Hippocampal formation (tissue), 2 donors: ENCODE results near the gene ACSL3.
"Not testable (repeated sequence)": the region's sequence is repeated elsewhere in the genome, so short reads cannot be mapped to it uniquely, and the experiment has no call there.

ENCODE experiments used
- DNase-seq, 2 donors: peaks; one replicate each; lab custom pipeline; 2025; lab: John Stamatoyannopoulos, UW

The ACSL3 gene

DNA sequence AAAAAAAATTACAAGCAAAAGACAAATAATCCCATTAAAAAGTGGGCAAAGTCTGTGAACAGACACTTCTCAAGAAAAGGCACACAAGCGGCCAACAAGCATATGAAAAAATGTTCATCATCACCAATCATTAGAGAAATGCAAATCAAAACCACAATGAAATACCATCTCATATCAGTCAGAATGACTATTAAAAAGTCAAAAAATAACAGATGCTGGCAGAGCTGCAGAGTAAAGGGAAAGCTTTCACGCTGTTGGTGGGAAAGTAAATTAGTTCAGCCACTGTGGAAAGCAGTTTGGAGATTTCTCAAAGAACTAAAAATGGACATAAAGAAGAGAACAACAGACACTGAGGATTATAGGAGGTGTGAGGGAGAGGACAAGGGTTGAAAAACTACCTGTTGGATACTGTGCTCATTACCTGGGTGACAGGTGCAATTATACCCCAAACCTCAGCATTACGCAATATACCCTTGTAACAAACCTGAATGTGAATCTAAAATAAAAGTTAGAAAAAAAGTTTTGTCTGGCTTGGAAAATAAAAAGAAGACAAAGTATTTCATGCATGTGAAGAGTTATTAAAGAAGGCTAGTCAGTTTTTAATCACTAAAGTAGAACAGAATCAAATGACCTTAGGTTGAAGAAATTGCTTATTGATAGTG lies 8.7 kb upstream of the ACSL3 start:
- DNase-seq, result no peak

DNA sequence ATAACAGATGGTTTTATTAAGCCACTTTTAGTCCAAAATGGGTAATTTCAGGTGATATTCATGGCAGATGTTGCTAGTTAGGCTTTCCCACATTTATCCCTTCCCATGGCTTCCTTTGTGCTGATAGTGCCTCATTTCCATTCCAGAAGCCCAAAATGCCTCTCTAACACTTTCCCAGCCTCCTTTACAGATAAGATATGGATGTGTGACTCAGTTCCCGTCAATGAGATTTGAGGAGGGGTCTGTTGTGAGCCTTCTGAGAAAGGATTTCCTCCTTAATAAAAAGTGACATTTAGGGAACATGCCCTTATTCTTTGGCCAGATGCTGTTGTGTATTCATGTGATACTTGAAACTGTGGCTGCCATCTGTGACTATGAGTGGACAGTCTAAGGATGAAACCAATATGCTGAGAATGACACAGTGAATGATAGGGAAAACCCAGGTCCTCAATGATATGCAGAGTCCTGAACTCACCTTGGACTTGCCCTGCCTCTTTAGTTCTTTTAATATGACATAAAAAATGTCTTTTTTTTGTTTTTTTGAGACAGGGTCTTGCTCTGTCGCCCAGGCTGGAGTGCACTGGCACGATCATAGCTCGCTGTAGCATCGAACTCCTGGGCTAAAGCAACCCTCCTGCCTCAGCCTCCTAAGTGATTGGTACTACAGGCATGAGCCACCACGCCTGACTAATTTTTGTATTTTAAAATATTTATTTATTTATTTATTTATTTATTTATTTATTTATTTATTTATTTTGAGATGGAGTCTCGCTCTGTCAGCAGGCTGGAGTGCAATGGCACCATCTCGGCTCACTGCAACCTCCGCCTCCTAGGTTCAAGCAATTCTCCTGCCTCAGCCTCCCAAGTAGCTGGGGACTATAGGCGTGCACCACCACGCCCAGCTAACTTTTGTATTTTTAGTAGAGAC lies 5.8 kb upstream of the ACSL3 start:
- no peak for DNase-seq

DNA sequence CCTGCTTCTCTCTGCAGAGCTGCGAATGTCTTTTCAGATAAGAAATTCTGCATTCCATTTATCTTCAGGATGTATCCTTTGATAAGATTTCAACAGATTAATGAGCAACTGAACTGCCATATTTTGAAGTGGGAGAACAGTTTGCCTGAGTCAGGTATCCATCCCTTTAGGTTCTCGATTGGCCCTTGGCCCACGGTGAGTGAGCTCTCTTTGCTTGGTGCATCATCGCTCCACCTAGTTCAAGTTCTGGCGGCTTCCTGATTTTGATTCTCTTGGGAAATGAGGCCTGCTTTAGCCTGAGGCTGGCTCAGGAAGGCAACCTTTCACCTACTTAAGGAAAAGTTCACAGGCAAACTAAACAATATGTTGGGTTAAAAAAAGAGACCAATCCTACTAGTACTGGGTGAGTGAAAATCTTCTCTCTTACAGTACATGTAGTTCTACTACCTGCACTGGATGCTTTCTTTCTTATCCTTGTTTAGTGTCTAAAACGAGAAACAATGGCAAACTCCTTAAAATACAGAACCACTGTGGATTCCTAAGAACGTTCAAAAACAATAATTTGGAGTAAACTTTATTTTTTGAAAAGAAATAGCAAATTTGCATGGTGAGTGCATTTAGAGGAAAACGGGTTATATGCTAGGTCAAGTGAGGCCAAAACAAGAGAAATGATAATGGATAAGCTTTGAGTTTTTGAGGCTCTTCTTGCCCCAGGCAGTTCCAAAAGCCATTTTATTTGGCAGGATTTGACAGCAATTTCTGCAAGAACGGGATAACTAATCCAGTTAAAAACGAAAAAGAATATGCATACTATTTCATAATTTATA lies 837 bp upstream of the ACSL3 start:
- peak in 1 of 2 donors; percentile 58 for DNase-seq

DNA sequence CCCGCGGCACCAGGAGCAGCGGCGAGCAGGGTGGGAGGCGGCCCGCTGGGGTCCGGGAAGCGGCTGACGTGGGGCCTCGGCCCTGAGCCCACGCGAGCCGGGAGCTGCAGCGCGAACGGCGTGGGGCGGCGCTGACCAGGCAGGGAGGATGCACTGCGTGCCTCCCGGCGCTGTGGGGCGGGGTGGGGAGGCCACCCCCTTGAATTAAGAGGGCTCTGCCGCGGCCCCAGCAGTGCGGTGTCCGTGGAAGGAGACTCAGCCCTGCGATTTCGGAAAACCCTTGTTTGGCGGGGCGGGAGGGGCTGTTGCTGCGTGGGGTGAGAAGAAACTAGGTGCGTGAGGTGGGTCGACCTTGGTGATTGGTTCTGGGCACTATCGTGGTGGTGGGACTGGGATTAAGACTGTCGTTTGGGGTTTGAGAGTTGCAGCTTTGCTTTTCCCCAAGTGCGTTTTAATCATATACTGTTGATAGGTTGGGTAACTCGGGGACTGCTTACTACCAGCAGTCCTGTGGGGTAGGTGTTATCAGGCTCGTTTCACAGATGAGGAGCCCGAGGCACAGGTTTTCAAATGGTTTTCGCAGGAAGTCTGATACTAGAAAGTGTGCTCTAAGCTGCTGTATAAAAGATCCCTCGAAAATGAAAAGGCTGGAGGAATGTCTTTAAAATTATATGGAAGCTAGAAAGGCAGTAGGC lies 722 bp downstream of the ACSL3 start:
- DNase-seq, result peak in 1 of 2 donors; percentile 41

DNA sequence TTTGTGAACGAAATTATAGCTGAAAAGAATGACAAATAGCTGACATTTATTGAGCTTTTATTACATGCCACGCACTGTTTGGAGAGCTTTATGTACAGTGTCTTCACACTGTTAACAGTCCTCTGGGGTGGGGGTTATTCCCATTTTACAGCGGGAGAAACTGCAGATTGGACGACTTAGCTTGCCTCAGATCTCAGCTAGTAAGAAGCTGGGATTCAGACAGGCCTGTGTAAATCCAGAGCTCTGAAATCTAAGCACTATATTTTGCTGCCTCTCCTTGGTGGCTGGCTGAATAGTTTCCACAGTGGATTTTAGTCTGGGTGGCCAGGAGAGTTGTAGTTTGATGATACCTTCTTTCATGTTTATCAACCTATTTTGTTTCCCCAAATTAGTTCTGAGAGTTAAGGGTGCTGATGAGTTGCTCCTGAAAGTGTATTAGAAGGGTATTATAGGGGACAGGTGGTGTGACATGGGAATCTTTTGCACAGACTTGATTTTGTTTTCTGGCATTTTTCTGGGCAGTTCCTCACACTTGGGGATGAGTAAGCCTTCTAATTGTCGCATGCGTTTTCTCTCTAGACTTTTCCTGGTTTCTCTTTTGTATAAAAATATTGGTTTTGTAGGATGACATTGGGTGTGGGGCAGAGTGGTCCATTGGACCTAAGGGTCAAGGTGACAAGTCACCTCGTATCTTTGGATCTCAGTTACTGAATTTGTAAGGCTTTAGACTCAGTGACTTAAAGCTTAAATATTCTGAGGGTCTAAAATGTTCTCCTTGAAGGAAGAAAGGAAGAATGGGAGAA lies 1.5 kb downstream of the ACSL3 start:
- DNase-seq, result peak; percentile 6 to 85

DNA sequence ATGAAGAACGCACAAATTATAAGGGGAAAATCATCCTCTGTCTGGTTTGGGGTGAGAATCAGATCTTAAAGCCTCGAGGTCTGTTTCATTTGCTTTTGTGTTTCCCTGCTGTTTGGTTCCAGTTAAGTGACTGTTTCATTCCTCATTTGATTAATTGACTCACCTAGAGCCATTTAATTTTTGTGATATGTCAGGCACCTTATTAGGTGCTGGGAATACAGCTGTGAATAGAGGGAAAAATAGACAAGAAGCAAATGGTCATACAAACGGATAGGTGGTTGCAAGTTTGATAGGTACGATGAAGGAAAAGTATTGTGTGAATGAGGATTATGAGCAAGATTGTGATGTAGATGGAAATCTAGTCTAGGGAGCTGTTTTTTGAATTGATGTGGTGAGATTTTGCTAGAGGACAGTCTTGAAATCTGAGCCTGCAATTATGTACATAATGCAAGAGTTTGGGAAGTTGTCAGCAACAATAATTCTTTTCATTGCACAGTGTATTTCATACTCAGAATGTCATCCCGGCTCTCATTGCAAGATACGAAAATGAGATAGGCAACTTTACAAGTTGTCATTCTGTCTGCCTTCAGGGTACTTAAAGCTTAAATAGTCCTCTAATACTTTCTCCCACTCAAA lies 2.2 kb downstream of the ACSL3 start:
- DNase-seq, result no peak

DNA sequence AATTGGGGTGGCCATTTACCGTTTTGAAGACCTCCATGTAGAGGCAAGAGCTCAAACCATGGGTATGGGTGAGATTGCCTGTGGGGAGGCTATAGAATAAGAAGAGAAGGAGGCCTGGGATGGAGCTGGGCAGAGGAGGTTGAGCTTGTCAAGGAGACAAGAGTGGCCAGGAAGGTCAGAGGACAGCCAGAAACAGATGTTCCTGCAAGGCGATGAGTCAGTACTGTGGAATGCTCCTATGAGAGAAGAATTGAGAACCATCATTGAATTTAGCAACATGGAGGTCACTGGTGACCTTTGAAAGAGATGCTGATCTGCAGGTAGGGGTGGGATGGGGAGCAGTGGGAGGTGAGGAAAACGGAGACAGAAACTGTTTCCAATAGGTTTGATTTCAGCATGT lies 3.5 kb downstream of the ACSL3 start:
- DNase-seq, result no peak

DNA sequence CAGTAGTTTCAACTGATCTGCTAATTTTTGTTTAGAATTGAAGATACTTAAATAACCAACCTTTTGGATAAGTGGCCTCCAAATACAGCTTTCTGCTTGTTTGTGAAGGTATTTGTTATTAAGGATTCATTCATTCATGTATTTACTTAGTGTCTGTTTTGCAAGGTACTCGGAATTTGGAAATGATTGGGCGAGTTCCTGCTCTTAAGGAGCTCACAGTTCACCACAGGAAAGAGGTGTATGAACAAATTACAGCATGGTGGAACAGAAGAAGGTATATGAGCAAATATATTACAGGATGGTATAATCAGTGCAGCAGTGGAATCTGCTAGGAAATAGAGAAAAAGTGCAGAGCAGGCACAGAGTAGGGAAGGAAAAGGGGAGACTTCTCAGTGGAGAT lies 4.5 kb downstream of the ACSL3 start:
- DNase-seq, result no peak

DNA sequence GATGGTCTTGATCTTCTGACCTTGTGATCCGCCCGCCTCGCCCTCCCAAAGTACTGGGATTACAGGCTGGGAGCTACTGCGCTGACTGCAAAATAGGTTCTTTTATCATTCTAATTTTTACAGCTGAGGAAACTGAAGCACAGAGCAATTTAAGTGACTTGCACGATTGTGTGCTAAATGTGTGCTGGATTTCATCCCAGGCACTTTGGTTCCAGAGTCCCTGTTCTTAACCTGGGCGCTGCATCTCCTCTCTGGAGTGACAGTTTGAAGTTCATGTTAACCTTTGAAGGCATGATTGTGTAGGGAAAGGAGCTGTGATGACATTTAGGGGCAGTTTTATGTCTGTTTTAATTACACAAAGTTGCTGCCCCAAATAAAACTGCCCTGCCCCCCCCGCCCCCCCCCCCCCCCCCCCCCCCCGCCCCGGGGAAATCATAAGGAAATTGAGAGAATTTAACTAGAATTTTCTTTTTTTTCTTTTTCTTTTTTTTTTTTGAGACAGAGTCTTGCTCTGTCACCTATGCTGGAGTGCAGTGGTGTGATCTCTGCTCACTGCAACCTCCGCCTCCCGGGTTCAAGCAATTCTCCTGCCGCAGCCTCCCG lies 5.6 kb downstream of the ACSL3 start:
- no peak for DNase-seq

DNA sequence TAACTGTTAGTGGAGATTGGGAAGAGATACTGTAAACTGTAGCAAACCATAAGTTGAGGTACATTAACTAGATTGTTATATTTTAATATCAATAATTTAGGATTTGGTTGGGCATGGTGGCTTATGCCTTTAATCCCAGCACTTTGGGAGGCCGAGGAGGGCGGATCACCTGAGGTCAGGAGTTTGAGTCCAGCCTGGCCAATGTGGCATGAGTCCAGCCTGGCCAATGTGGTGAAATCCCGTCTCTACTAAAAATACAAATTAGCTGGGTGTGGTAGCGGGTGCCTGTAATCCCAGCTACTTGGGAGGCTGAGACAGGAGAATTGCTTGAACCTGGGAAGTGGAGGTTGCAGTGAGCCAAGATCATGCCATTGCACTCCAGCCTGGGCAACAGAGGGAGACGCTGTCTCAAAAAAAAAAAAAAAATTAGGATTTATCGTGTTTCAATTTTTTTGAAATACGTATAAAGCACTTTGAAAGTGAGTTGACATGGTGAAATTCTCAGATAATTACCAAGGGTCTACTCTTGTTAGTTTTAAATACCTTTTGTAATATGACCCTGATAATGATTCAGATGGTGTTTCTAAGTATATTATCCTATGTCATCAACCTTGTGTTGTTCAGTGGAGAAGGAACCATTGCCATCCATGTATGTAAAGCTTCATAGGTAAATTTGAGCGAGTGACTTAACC lies 7.9 kb downstream of the ACSL3 start:
- DNase-seq, result not testable (repeated sequence)

DNA sequence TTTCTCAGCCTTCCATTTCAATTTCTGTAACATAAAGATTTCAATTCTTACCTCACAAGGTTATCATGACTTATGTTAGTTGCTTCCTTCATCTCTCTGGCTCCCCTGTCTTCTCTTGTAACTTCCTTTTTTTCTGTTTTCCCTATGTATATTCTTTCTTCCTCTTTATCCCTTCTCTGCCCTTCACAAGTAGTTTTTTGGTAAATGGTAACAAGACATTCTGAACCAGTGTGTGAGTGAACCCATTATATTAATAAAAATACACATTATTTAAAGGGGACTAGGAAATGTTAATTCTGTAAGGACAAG lies 8.4 kb downstream of the ACSL3 start:
- no peak for DNase-seq

DNA sequence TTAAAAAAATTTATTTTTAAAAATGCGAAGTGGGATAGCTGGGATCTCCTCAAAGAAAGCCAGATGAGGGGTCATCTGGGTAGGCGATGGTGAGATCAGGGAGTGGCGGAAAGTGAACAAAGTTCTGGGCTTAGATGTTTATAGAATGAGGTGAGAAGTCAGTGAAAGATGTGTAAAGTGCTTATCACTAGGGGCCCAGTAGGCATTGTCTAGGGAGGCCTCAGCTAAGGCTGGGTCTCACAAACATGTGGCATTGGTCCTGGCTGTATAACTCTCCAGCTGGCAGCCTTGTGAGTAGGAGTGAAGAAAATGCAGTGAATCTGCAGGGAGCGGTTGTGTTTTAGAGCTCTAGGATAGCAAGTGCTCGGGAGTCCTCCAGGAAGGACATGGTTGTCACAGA lies 10.5 kb downstream of the ACSL3 start:
- DNase-seq, result no peak

DNA sequence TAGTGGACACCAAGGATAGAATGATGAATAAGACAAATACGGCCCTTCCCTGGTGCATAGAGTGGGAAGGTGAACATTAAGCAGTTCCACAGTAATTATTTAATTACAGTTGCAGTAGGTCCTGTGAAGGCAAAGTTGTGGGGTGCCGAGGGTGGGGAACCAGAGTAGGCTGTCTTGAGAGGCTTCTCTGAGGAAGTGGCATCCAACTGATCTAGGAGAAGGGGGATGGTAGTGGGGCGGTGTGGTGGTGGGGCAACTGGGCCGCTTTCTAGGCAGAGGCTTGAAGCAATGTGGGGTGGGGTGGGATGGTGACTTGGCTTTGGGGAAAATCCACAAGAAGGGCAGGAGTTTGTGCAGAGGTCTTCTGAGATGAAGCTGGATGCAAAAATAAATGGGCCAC lies 11.7 kb downstream of the ACSL3 start:
- DNase-seq, result no peak

DNA sequence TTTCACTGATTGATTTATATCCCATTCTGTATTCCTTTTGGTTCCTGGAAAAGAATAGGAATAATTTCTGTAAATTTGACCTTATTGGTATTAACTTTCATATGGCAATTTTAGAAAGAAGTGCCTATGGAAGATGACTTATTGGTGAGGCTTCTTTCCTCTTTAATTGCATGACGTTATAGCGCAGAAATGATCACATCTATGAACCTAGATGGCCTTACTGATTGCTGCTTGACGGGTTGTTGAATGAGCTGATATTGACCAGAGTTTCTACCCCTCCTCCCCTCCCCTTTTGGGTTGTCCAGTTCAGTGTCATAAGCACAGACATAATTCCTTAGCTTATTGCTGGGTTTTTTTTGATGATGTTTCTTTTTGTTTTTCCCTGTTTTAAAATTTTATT lies 14.6 kb downstream of the ACSL3 start:
- no peak for DNase-seq

DNA sequence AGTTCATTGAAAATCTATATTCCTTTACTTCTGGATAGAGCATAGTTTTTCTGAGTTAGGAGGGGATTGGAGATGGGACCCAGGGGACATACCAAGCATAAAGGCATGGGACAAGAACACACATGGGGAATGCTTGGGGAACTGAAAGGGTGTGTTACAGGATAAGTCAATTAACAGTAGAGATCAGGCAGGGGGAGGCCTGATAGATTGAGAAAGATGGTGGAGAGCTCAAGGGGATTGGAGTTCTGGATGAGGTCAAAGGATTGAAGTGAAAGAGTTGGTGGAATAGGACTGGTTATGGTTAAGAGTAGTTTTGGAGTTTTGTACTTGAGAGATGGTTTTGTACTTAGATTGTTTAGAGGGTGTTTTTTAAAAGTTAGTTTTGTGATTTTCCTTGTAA lies 16.1 kb downstream of the ACSL3 start:
- no peak for DNase-seq

DNA sequence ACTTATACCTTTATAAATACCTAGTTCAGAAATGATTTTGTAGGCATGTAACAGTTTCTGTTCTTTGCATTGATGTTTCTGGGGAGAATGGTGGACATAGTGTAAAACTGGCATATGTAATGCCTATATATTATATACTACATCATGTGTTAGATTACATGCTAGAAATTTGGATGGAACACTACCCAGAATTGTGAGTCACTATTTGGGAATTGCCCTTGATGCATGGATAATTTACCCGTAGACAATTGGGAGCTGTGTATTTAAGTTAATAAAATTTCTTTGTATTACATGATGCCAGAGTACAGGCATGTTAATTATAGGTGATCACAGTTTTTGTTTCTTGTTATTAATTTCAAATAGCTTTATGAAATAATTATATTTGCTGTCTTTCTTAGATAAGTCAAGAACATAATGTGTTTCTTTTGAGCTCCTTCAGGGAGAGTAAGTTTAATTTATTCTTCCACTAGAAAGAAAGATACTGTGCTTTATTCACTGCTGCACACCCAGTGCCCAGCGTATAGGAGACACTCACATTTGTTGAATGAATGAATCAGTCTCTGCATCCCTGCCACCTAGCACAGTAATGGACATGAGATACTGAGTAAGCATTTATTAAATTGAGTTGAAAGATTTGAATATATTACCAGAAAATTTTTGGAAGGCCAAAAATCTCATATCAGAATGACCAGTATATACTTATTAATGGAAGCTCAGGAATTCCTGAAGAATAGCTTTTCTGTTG lies 16.9 kb downstream of the ACSL3 start:
- no peak for DNase-seq

DNA sequence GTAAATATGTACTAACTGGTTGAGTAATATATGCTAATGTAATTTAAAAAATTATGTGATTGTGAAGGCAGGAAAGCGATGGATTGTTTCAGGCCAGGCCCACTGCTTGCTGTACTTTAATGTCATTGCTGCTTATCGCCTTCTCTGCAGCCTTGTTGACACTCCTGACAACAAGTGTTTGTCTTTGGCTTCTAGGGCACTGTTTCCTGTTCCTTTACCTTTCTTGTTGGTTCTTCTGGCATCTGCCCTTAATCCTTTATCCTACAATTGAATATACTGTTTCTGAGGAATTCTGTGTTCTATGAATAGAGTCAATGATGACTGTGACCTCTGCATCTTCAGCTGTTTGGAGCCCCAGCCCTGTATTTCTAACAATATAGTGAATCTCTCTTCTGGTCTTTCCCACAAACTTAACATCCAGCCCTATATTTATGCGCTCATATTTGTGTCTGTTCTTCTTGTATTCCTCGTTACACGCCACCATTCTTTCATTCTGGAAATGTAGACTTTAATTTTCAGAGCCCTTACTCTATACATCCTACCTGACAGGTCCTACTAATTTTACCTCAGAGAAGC lies 17.6 kb downstream of the ACSL3 start:
- no peak for DNase-seq

DNA sequence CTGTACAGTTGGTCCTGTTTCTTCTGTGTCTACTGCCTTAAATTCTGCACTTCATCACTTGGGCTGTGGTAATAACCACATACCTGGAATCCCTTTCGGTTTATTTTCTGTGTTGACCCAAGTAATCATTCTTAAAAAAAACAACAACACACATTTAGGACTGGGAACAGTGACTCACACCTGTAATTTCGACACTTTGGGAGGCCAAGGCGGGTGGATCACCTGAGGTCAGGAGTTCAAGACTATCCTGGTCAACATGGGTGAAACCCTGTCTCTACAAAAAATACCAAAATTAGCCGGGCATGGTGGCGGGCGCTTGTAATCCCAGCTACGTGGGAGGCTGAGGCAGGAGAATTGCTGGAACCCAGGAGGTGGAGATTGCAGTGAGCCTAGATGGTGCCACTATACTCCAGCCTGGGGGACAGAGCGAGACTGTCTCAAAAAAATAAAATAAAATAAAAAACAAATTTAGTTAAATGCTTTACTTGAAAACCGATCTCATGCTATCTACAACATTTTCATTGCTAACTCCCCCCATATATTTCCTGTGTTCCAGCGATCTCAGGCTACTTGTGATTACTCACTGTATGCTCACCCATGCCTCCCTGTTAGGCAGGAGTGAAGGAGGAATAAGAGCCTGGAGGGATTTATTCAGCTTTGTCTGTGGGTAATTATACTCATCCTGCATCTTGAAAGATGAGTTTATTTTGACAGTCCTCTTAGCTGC lies 18.2 kb downstream of the ACSL3 start:
- DNase-seq, result no peak
